ENCODE results near the gene CORO1A.

DNA sequence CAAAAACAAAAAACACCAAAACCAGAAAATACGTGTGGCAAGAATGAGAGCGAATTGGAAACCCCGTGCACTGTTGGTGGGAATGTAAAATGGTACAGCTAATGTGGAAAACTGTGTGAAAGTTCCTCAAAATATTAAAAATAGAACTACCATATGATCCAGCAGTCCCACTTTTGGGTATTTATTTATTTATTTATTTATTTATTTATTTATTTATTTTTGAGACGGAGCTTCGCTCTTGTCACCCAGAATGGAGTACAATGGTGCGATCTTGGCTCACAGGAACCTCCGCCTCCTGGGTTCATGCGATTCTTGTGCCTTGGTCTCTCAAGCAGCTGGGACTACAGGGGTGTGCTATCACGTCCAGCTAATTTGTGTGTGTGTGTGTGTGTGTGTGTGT lies 30.9 kb upstream of the CORO1A start:
- TF ChIP-seq ZNF565 (CRISPR knock-in tag; conservative IDR thresholded peaks at IDR 0.05; ENCODE audit: low read depth) = no peak
- TF ChIP-seq CSDC2 (CRISPR knock-in tag; IDR thresholded peaks at IDR 0.05) = no peak
- TF ChIP-seq RARB (CRISPR knock-in tag; IDR thresholded peaks at IDR 0.05) = no peak
- no peak for TF ChIP-seq TCF4 (CRISPR knock-in tag; IDR thresholded peaks at IDR 0.05; ENCODE audit: borderline replicate concordance)
- no peak for TF ChIP-seq TSHZ2 (CRISPR knock-in tag; IDR thresholded peaks at IDR 0.05)
- TF ChIP-seq ISL1 (CRISPR knock-in tag; IDR thresholded peaks at IDR 0.05) = no peak
- TF ChIP-seq ZFP3 (CRISPR knock-in tag; IDR thresholded peaks at IDR 0.05) = no peak
- TF ChIP-seq, protein P1, sequence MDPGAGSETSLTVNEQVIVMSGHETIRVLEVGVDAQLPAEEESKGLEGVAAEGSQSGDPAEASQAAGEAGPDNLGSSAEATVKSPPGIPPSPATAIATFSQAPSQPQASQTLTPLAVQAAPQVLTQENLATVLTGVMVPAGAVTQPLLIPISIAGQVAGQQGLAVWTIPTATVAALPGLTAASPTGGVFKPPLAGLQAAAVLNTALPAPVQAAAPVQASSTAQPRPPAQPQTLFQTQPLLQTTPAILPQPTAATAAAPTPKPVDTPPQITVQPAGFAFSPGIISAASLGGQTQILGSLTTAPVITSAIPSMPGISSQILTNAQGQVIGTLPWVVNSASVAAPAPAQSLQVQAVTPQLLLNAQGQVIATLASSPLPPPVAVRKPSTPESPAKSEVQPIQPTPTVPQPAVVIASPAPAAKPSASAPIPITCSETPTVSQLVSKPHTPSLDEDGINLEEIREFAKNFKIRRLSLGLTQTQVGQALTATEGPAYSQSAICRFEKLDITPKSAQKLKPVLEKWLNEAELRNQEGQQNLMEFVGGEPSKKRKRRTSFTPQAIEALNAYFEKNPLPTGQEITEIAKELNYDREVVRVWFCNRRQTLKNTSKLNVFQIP (CRISPR knock-in tag; IDR thresholded peaks at IDR 0.05; ENCODE audit: borderline replicate concordance, low read depth) = no peak

All from SK-N-SH treated with all-trans-retinoic acid at 6 μM for 48 hours (cell line).